GM19395 (cell line): ENCODE results near the gene ADRM1.

Experiments used
- ATAC-seq: cut with Tn5 transposase; IDR thresholded peaks from one replicate; pipeline ENCODE4 v1.9.1; 2021; ENCODE audit warnings: mild to moderate bottlenecking, moderate library complexity; ENCODE audit not compliant: unreplicated experiment

ADRM1 gene

DNA sequence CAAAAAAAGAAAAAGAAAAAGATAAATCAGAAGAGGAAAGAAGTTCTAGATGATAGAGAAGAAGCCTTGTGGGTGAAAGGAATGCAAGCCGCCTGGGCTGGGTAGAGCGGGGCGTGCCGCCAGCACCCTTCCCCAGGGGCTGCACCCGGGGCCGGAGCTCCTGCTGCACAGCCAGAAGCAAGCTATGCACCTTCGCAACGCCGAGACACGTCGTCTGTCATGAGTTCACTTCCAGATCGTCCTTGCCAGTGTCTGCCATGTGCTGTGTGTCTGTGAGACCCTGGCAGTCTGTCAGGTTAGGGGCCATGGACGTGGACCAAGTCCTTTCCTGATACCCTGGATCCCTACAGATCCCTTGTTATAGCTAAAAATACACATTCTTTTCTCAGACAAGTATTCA, 25.5 kb upstream of the ADRM1 start:
- no peak for ATAC-seq

DNA sequence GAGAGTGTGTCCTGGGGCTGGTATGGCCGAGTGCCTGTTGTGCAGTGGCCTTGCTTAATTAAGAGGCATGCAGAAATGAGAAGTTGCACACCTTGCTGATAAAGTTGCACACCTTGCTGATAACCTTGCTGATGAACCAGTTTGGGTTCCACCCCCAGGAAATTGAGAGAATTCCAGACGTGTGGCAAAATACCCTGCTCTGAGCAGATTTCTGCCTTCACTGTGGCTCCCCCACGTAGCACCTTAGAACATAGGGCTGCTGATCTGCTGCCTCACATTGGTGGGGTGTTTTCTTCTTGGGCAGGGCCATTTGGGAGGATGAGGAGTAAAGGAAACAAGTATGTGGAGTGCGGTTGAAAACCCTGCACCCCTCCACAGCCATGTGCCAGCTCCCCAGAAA, 22.5 kb upstream of the ADRM1 start:
- ATAC-seq: no peak

DNA sequence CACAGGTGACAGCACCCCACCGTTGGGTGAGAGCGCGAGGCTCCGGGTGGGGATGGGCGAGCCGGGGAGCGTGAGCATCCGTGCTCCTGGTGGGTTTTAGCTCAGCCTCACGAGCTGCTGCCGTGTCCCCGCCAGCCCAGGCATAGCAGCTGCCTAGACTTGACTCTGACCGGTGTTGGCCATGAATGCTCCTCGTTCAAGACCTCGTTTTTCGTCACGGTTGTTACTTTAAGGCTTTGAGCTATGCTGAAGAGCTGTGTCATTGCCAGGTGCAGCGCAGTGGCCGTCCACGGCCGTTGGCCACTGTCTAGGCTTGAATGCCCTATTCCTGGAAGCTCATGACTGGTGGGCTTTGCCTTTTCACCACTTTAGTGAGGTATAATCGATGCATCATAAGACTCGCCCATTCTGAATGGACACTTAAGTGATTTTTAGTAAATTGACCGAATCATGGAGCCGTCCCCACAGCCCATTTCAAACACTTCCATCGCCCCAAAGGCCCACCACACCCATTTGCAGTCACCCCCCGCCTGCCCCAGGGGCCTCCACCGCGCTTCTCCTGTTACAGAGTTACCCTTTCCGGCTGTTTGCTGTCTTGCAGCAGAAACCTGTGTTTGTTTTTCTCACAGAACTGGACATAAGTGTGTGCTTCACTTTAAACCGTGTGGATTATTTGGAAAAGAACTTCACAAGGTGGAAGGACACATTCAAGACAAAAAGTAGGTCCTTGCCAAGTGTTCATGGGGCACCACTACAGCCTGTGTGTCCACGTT, 21.4 kb upstream of the ADRM1 start:
- ATAC-seq: no peak

DNA sequence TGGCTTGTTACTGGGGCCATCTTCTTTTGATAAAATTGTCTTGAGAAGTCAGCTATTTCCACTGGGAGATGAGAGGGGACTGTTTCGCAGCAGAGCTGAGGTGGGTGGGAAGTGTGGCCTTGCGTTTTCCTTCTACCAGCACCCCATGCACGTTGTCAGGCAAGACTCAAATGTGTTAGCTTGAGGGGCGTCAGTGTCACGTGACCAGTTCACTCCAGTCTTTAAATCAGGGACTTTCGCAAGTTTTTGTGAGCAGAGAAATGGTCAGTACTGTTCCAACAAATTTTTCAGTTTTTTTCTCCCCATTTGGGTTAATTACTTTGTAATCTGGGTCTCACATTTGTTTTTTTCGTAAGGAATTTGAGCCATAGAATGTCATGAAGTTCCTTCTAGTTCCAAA, 20.7 kb upstream of the ADRM1 start:
- ATAC-seq: no peak

DNA sequence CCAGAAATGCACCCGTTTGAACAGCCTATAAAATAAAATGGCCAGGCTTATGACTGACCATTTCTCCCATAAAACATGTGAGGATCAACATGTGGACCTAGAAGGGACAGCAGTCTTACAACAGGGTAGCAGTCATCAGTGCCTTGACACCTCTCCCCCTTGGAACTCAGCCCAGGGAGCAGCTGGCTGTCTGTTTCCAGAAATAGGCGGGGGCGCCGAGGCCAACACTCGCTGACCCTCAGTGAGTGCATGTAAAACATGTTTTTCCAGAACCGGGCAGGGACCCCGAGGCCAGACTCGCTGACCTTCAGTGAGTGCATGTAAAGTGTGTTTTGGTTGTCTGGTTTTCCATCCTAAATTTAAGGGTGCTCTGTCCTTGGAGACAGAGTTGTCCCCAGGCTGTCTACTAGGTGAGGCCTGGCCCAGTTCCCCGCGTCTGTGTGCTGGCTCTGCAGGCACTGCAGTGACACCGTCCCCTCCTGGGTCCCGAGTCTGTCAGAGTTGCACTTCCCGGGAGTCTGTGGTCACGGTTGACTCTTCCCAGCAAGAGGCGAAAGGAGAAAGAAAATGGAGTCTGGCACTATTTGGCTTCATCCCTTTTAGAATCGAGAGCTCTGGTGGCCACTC, 19.8 kb upstream of the ADRM1 start:
- no peak for ATAC-seq

DNA sequence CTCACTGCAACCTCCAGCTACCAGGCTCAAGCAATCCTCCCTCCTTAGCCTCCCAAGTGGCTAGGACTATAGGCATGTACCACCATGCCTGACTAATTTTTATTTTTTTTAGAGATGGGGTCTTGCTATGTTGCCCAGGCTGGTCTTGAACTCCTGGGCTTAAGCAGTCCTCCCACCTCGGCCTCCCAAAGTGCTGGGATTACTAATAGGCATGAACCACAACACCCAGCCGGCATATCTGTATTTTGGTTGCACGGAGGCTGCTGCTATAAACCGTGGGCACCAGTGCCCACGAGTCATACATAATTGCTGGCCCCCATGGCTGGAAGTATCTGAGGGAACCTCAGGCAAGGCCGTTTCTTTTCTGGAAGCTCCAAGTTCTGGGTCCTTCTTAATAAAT, 18.3 kb upstream of the ADRM1 start:
- no peak for ATAC-seq

DNA sequence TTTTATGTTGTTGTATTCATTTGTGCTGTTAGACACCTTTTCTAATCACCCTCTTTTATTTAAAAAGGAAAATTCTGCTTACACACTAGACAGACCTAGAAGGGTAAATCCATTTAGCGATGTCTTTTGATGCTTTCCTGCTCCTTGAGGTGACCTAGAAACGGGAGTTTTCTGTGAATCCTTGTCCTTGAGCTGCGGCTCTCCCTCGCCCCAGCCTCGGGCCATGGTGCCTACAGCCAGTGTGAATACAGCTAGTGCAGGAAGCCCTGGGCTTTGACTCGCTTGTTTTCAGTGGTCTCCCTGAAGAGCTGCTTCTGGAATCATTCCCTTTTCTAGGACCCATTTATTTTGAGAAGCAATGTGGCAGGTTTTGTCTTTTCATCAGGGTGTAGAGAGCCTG, 17.6 kb upstream of the ADRM1 start:
- ATAC-seq: no peak

DNA sequence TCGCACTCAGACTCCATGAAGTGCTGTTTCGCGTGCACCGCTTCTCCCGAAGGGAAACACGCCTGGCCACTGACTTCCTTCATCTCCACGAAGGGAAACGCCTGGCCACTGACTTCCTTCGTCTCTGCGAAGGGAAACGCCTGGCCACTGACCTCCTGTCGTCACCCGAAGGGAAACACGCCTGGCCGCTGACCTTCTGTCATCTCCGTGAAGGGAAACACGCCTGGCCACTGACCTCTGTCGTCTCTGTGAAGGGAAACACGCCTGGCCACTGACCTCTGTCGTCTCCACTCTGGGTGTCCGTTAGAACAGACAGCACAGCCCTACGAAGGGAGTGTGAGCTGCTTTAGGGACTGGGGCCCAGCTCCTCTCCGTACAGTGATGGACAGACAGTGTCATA, 17.1 kb upstream of the ADRM1 start:
- no peak for ATAC-seq

DNA sequence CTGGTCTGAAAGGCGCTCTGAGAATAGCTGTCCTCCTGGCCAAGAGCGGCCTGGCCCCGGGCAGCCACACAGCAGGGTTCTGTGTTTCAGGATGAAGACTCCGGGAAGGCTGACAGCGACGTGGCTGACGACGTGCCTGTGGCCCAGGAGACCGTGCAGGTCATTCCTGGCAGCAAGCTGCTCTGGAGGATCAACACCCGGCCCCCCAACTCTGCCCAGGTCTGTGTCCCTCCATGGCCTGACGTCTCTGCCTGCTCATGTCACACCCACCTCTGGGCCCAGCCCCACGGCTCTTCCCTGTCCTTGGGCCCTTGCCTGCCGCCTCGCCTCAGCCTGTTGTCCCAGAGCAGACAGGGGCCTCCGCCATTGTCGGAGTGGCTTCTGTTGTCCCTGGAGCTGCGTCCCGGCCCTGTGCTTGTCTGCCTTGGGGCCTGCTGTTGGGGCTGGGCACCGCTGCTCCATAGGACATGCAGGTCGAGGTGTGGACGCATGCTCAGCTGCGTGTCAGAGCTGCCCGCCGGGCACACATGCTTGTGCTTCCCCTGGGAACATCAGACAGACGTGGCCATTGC, 16.2 kb upstream of the ADRM1 start:
- ATAC-seq: no peak

DNA sequence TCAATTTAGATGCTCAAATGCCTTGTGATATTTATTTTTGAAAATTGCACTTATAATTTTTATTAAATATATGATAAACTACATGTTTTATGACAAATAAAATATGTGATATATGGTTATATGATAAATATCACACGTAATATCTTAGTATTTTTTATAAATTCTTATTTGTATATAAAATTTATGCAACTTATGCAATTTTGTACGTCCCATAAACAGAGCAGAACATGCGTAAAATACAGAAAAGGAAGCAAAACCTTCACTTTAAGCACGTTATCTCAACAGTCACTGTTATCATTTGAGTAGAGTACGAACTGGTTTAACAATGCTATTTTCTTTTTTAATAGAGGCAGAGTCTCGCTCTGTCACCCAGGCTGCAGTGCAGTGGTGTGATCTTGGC, 15.7 kb upstream of the ADRM1 start:
- no peak for ATAC-seq

DNA sequence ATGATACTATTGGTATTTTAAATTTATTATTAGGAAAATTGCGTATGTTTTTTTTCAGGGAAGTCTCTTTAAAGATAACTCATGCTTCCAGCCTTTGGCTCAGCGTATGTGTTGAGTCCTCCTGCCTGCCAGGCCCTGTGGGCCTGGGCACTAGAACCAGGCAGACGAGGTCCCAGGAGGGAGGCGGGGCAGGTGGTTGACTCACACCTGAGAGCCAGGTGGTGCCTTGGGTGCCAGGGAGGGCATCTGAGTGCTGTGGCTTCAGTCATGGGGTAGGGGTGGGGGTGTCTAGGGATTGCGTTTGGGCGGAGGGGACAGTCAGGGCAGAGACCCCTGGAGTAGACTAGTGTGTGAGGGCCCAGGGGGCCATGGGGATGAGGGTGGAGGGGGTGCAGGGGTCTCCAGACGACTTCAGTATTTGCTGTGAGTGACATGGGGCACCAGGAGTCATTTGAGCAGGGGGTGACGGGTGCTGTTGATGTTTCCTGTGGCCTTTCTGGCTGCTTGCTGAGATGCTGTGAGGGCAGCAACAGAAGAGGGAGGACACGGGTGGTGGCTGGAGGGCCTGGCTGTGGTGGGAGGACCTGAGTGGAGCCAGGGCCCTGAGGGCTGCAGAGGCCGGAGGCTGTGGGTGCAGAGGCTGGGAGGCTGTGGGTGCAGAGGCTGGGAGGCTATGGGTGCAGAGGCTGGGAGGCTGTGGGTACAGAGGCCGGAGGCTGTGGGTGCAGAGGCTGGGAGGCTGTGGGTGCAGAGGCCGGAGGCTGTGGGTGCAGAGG, 14.8 kb upstream of the ADRM1 start:
- ATAC-seq: no peak

DNA sequence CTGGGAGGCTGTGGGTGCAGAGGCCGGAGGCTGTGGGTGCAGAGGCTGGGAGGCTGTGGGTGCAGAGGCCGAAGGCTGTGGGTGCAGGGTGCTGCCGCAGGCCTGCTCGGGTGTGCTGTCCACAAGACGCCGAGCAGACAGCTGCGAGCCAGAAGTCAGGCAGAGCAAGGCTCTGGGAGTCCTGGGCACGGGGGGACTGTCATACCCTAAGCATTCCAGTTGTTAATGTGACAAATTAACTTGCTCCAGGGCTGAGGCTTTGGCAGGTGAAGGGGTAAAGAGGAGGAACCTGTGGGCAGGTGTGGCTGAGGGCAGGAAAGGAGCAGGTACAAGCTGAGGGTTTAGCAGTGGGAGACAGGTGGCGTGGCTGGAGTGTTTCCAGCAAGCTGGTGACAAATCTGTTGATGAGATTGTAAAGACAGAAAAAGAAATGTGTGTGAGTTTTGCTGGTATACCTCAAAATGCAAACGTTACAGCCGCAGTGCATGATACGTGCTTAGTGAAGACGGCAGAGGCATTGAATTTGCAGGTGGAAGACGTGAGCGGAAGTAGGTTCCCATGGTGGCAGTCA, 14.2 kb upstream of the ADRM1 start:
- no peak for ATAC-seq

DNA sequence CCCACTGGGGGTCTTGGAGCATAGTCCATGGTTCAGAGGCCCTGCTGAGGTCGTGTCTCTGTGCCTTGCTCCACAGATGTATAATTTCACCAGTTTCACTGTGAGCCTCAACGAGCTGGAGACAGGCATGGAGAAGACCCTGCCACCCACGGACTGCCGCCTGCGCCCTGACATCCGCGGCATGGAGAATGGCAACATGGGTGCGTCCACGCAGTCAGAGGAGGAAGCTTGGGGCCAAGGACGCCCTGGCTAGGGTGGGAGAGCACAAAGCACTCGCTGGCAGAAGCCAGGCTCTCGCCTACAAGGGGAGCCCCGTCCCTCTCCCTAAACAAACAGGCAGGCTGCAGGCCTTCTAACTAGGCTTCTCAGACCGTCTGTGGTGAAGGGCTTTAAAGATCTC, 13.7 kb upstream of the ADRM1 start:
- no peak for ATAC-seq

DNA sequence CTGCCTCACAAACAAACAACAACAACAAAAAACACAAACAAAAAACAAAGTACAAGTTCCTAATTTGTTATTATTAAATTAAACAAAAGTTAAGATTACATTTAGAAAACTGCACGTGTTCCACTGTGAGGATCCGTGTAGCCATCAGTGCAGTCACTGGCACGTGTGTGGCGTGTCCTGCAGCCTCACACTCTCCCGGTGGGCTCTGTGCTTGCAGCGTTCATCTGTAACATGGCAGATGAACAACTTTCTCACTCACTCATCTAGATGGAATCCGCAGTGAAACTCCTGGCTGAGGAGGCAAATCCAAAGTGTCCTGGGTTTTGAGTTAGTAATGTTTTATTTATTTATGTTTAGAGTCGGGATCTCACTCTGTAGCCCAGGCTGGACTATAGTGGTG, 12.9 kb upstream of the ADRM1 start:
- no peak for ATAC-seq

DNA sequence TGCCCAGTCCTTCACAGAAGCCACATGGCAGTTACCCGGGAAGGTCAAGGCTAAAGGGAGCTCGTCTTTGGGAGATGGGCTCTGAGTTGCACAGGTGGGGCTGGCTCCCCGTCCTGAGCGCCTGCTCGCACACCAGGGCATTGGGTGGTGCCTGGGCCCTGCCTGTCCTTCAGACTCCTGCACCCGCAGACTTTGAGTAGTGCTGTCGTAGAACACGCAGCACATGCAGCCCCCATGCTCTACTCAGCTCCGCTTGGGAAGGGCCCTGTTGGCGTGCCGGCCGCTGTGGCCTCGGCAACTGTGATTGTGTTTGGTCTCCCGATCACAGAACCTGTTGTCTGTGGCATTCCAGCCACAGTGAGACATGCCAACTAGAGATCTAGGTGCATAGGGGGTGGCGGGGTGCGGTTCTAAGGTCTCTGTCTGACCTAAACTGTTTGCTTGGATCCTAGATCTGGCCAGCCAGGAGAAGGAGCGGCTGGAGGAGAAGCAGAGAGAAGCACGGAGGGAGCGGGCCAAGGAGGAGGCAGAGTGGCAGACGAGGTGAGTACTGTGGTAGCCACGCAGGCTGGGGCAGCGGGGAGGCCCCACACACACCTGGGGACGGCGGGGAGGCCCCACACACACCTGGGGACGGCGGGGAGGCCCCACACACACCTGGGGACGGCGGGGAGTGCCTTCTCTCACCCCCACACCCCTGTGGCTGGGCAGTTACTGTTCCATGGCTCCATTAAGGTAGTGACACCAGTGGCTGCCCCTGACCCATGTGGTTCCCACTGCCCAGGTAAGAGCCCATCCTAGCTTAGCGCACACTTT, 11.3 kb upstream of the ADRM1 start:
- no peak for ATAC-seq

DNA sequence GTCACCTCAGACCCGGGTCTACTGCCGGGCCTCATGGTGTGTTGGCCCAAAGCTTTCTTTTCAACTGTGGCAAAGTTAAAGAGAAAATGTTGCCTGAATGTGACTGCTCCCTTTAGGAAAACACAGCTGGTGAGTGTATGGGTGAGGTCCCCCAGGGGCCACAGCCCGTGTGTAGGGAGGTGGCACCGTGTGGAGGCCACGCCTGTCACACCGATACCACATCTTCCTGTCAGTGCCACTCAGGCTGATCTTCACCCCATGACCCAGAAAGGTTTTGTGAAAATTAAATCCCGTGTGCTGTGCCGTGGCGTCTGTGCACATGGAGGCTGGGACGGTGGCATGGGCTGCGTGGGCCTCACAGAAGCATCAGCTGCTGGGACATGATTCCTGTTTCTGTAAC, 10.7 kb upstream of the ADRM1 start:
- no peak for ATAC-seq

DNA sequence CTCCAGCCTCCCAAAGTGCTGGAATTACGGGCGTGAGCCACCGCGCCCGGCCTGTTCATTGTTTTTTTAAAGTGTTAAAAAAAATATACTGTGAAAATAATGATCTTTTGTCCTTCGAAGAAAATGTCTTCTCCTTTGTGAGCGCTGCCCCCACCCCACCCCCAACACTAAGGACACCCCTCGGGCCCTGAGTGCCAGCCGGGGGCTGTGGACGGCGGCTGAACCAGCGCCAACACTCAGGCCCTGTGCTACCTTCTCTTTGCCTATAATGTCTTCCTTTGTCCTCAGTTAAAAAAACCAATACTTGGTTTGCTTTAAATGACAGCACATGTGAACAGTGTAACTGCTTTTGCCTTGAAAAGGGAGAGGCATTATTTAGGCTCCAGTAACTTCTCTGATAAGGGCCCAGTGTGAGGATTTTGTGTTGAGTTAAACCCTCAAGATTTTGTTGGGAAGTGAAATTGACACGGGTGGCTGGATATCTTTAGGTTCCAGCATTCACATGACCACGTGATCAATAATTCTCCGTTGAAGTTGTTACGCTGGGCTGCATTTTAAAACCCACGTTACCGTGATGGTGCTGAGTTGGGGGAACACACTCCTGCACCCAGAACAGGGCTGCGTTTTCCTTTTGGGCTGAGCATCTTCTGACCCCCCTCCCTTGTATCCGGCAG, 9.5 kb upstream of the ADRM1 start:
- no peak for ATAC-seq

DNA sequence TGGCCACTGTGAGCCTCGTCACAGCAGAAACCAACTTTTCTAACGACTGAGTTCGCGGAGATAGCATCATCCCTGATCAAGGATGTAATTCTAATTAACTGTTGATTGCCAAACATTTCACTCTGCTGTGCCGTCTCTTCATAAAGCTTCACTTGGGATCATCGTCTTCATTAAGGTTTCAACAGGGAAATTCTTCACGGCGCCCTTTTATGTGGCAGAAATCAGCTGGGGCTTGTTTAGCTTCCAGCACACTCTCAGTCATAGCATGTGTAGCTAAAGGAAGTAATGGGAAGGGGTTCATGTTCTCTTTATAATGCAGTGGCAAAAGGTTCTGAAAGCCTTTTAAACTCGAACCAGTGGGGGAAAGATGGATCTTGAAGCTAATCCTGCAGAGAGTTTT, 8.9 kb upstream of the ADRM1 start:
- ATAC-seq: no peak

DNA sequence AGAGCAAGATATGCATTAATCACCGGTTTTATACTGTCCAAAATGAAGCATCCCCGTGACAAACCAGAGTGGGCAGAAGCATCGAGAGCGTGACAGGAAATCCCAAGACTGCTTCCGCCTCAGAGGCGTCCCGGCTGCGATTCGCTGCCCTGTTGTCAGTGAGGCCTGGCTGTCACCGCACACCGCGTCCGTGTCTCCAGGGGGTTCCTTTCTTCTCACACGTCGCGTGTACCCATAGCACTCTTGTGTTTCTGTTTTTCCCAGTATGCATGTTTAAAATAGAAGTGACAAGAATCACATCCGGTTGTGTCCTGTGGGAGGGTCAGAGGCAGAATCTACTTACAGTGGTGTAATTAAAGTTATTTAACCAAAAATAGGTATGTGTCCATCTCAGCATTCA, 8.3 kb upstream of the ADRM1 start:
- ATAC-seq: no peak
